Esophagus muscularis mucosa (tissue), 4 donors: ENCODE data around the gene TMEM114. TPM values are rescaled to one million over a fixed set of nuclear protein-coding genes. Genes with fewer than 3 reads are reported as not detected.

Experiments used
- DNase-seq: peaks from one replicate; pipeline ENCODE4 v3.0.0-alpha.2; 2017; ENCODE audit errors: extremely low spot score
- H3K27ac ChIP-seq, 4 donors: fragments of 200-600 bp; sonication (generic); replicated peaks in 1 of 4; 1 replicate in 3 of 4; 2 replicates in 1 of 4; pipeline ENCODE4 v1.5.1; 2016 to 2019; ENCODE audit warnings: mild to moderate bottlenecking in 1 of 4
- H3K27me3 ChIP-seq, 4 donors: fragments of 200-600 bp; sonication (generic); one replicate each; pipeline versions ENCODE4 v1.5.1 to v1.6.0; 2016 to 2019
- H3K36me3 ChIP-seq, 4 donors: fragments of 200-600 bp; sonication (generic); one replicate each; pipeline ENCODE4 v1.5.1; 2016 to 2019
- H3K4me1 ChIP-seq, 4 donors: fragments of 200-600 bp; sonication (generic); one replicate each; pipeline ENCODE4 v1.5.1; 2016 to 2019
- H3K4me3 ChIP-seq, 4 donors: fragments of 200-600 bp; sonication (generic); 1 replicate in 2 of 4; 2 replicates in 2 of 4; pipeline ENCODE4 v1.5.1; 2016 to 2019; ENCODE audit warnings: mild to moderate bottlenecking in 4 of 4, moderate library complexity in 1 of 4
- H3K9me3 ChIP-seq, 4 donors: fragments of 200-600 bp; sonication (generic); 1 replicate in 3 of 4; 2 replicates in 1 of 4; pipeline ENCODE4 v1.5.1; 2016 to 2019
- CTCF ChIP-seq, 3 experiments: fragments of 200-600 bp in 2 of 3; fragments of 450-650 bp in 1 of 3; sonication (generic) in 2 of 3; IDR thresholded peaks; one replicate each; pipeline ENCODE4 v1.5.1; 2017 to 2019; ENCODE audit warnings: antibody characterized with exemption in 3 of 3, mild to moderate bottlenecking in 2 of 3, moderate library complexity in 1 of 3
- EP300 ChIP-seq: sonication (generic); formaldehyde crosslinking; IDR thresholded peaks from one replicate; pipeline ENCODE4 v1.6.1; 2017; ENCODE audit warnings: antibody characterized with exemption
- POLR2A ChIP-seq: fragments of 450-650 bp; IDR thresholded peaks from one replicate; pipeline ENCODE4 v1.6.1; 2017; ENCODE audit warnings: antibody characterized with exemption, moderate library complexity, mild to moderate bottlenecking, low read depth
- POLR2AphosphoS5 ChIP-seq, 2 donors: sonication (generic); formaldehyde crosslinking; IDR thresholded peaks; one replicate each; pipeline ENCODE4 v1.6.1; 2017; ENCODE audit warnings: antibody characterized with exemption in 2 of 2
- WGBS: methylation state at CpG from one replicate; pipeline ENCODE4 v1.1.5; 2018; 5-methylcytosine and 5-hydroxymethylcytosine counted together
- intact Hi-C: fragments of 100-400 bp; cut with DNase I; formaldehyde crosslinking; loops from one replicate; pipeline ENCODE4 v1.15.1; 2023
- total RNA-seq, 4 donors: library from RNA; depleted of rRNA; stranded (reverse); fragments of >200 nt; gene quantifications; one replicate each; pipeline versions ENCODE4 v1.1.0 to v1.2.1, GENCODE V29; 2016

TMEM114 gene
- total RNA-seq, 4 donors from 2014 or later = not detected

GRCh38 chr16:8600144-8600775, 9.9 kb upstream of the TMEM114 start:
- Histone ChIP-seq H3K4me1 (no peaks in the 10 kb centered on the region), H3K36me3 (no peaks in the 10 kb centered on the region), H3K27me3 (peaks cover 0 to 2% (median 0%) of the 10 kb centered on the region in 4 donors), H3K4me3 (no peak overlapping the region), H3K9me3 (peaks cover 0 to 24% (median 14%) of the 10 kb centered on the region in 4 donors), H3K27ac (no peak overlapping the region)
- DNase-seq = no peak
- intact Hi-C loops = no loop called here
- TF ChIP-seq POLR2A (no peak), CTCF (IDR thresholded peaks at IDR 0.05) (no peak), POLR2AphosphoS5 (IDR thresholded peaks at IDR 0.05) (no peak), EP300 (no peak)
- 71% methylated on average over 11 of the region's 11 CpGs for WGBS

- Histone ChIP-seq H3K27ac (no peak overlapping the region), H3K36me3 (no peaks in the 10 kb centered on the region), H3K27me3 (peaks cover 0 to 28% (median 0%) of the 10 kb centered on the region in 4 donors), H3K4me1 (no peaks in the 10 kb centered on the region), H3K9me3 (peaks cover 0 to 21% (median 10%) of the 10 kb centered on the region in 4 donors), H3K4me3 (no peak overlapping the region)
- WGBS = 43% methylated on average over 1 of the region's 1 CpG
- no peak for TF ChIP-seq EP300
- TF ChIP-seq CTCF (IDR thresholded peaks at IDR 0.05) = no peak
- intact Hi-C loops = no loop called here
- DNase-seq = no peak
Measured at GRCh38 chr16:8596581-8596980, 6.3 kb upstream of the TMEM114 start.

- intact Hi-C loops = no loop called here
- no peak for DNase-seq
- WGBS = 85% methylated on average over 5 of the region's 5 CpGs
Measured at GRCh38 chr16:8595783-8596182, 5.5 kb upstream of the TMEM114 start.

GRCh38 chr16:8594149-8594666, 3.9 kb upstream of the TMEM114 start:
- peaks cover 9 to 13% (median 12%) of the 10 kb centered on the region in 4 donors for H3K4me1 ChIP-seq
- no peak overlapping the region for H3K4me3 ChIP-seq
- H3K36me3 ChIP-seq = no peaks in the 10 kb centered on the region
- peaks cover 0 to 15% (median 9%) of the 10 kb centered on the region in 4 donors for H3K9me3 ChIP-seq
- 65% methylated on average over 9 of the region's 9 CpGs for WGBS
- peaks cover 0 to 50% (median 14%) of the 10 kb centered on the region in 4 donors for H3K27me3 ChIP-seq
- no peak for DNase-seq
- no peak overlapping the region for H3K27ac ChIP-seq
- intact Hi-C loops = no loop called here
- TF ChIP-seq POLR2AphosphoS5 (IDR thresholded peaks at IDR 0.05) = no peak
- TF ChIP-seq POLR2A = no peak

More at GRCh38 chr16:8595783-8596182, 5.5 kb upstream of the TMEM114 start:
- Histone ChIP-seq H3K27me3 (peaks cover 0 to 36% (median under 1%) of the 10 kb centered on the region in 4 donors), H3K9me3 (peaks cover 0 to 15% (median 9%) of the 10 kb centered on the region in 4 donors), H3K27ac (no peak overlapping the region), H3K4me1 (no peaks in the 10 kb centered on the region), H3K36me3 (no peaks in the 10 kb centered on the region), H3K4me3 (no peak overlapping the region)
- TF ChIP-seq EP300 (no peak), POLR2AphosphoS5 (IDR thresholded peaks at IDR 0.05) (no peak), CTCF (IDR thresholded peaks at IDR 0.05) (no peak), POLR2A (no peak)

- H3K4me3 ChIP-seq = no peak overlapping the region
- peaks cover 0 to 71% (median 24%) of the 10 kb centered on the region in 4 donors for H3K27me3 ChIP-seq
- peaks cover 11 to 17% (median 16%) of the 10 kb centered on the region in 4 donors for H3K4me1 ChIP-seq
- no peak overlapping the region for H3K27ac ChIP-seq
- no peaks in the 10 kb centered on the region for H3K36me3 ChIP-seq
- H3K9me3 ChIP-seq = peaks cover 0 to 6% (median 4%) of the 10 kb centered on the region in 4 donors
- 96% methylated on average over 3 of the region's 3 CpGs for WGBS
- DNase-seq = no peak
- TF ChIP-seq EP300 (no peak), POLR2A (no peak), POLR2AphosphoS5 (IDR thresholded peaks at IDR 0.05) (no peak), CTCF (IDR thresholded peaks at IDR 0.05) (no peak)
- intact Hi-C loops = no loop called here
Measured at GRCh38 chr16:8591451-8591850, 1.1 kb upstream of the TMEM114 start.
